ENCODE results near the gene DLG2.

- no peak for TF ChIP-seq SP4 (IDR thresholded peaks at IDR 0.05; ENCODE audit: low read length)
- TF ChIP-seq TBP (IDR thresholded peaks at IDR 0.05; ENCODE audit: low read depth, low read length) = no peak
- no peak for TF ChIP-seq GABPA (IDR thresholded peaks at IDR 0.05; ENCODE audit: borderline replicate concordance, insufficient read depth, low read length)
- no peak for TF ChIP-seq EZH2 (IDR thresholded peaks at IDR 0.05; ENCODE audit: low read depth, low read length, severe bottlenecking)
- no peak for TF ChIP-seq TAF1 (IDR thresholded peaks at IDR 0.05; ENCODE audit: low read depth, low read length)
- TF ChIP-seq CHD7 (IDR thresholded peaks at IDR 0.05; ENCODE audit: insufficient replicate concordance, low read length) = no peak
- TF ChIP-seq EP300 (IDR thresholded peaks at IDR 0.05; ENCODE audit: borderline replicate concordance in 1 of 2, low read depth in 2 of 2, low read length in 2 of 2) = no peak
- no peak for TF ChIP-seq CTCF (IDR thresholded peaks at IDR 0.05; ENCODE audit: control extremely low read depth in 1 of 3, insufficient read depth in 1 of 3, low read depth in 1 of 3, low read length in 3 of 3)
- no peak for TF ChIP-seq MAFK (IDR thresholded peaks at IDR 0.05; ENCODE audit: low read depth, low read length)
- TF ChIP-seq POLR2A (IDR thresholded peaks at IDR 0.05; ENCODE audit: control extremely low read depth in 1 of 2, low read depth in 2 of 2, low read length in 2 of 2) = no peak
- no peak for TF ChIP-seq MAX (IDR thresholded peaks at IDR 0.05)
- TF ChIP-seq ATF3 (IDR thresholded peaks at IDR 0.05; ENCODE audit: insufficient read depth, low read depth, low read length) = no peak
- no peak for TF ChIP-seq JUN (IDR thresholded peaks at IDR 0.05; ENCODE audit: low read depth, low read length)
- TF ChIP-seq POLR2AphosphoS5 (IDR thresholded peaks at IDR 0.05; ENCODE audit: low read depth, low read length) = no peak
Measured at GRCh38 chr11:83571302-83571701, 2055.8 kb downstream of the DLG2 start.
